GM20431 (cell line): ENCODE results near the gene KLHL41.
"Not testable (repeated sequence)": the region's sequence is repeated elsewhere in the genome, so short reads cannot be mapped to it uniquely, and the experiment has no call there.

Source experiments
- in situ Hi-C: fragments of 300-500 bp; cut with MseI, MboI; formaldehyde crosslinking; loops from one replicate; pipeline ENCODE4 v1.15.0; 2020; ENCODE audit warnings: low sequenced_read_pairs; ENCODE audit not compliant: unreplicated experiment

Gene KLHL41

DNA sequence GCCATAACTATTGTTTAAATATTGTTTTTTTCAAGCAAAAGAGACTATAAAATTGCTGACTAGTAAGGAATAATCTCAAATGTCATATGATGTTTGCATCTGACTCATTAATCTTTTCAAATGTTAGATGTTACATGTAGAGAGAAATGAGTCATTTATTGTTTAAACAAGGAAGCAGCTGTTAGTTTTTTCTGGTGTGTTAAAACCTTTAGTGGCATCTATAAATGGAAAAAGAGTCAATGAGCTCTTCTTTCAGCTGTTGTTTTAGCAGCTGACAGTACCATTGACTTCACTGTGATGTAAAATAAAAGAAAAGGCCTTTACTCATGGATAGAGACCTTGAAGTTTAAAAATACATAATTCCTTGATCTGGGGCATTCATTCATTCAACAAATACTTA lies 1.8 kb upstream of the KLHL41 start:
- in situ Hi-C loops: no loop called here

DNA sequence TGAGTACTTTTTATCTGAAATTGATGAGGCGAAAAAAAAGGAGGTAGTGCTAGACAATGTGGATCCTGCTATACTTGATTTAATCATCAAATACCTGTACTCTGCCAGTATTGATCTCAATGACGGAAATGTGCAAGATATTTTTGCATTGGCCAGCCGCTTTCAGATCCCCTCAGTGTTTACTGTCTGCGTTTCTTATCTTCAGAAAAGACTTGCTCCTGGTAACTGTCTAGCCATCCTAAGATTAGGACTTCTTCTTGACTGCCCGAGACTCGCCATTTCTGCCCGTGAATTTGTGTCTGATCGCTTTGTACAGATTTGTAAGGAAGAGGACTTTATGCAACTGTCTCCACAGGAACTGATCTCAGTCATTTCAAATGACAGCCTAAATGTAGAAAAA lies 453 bp downstream of the KLHL41 start:
- in situ Hi-C loops: no loop called here

DNA sequence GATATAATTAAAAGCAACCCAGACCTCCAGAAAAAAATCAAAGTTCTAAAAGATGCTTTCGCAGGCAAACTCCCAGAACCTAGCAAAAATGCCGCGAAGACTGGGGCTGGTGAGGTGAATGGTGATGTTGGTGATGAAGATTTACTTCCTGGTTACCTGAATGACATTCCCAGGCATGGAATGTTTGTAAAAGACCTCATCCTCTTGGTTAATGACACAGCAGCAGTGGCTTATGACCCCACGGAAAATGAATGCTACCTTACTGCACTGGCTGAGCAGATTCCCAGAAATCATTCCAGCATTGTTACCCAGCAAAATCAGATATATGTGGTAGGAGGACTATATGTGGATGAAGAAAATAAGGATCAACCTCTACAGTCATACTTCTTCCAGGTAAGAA lies 994 bp downstream of the KLHL41 start:
- in situ Hi-C loops: no loop called here

DNA sequence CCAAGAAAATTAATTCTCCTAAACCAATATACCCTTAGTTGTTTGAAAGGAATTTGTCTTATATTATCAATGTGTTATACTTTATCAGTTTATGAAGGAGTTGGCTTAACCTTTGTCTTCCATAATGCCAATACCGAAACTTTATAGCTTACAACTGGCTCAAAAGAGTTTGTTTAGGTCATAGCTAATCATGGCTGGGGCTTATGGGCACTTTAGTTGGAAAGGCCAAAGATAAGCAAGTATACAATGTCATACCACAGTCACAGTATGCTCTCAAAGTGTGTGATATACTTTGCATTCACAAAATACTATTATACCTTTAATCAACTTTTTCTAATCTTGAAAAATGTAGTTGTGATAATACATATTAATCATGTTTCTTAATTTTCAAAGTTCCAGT lies 2.3 kb downstream of the KLHL41 start:
- in situ Hi-C loops: no loop called here

DNA sequence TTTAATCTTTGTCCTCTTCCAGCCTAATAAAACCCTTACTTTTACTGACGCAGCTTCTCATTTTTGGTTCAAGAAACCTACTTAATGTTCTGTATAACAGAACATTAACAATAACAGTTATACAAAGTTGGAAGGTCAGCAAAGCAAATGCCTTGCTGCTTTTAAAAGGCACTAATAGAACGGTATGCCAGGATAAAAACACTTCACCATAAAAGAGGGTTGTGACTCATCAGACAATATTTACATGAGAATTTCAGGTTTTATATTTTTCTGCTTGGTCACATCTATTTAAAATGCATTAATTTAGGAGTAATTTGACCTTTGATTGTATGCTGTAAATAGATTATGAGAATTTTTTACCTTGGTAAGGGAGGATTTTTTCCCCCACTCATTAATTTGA lies 3.0 kb downstream of the KLHL41 start:
- in situ Hi-C loops: no loop called here

DNA sequence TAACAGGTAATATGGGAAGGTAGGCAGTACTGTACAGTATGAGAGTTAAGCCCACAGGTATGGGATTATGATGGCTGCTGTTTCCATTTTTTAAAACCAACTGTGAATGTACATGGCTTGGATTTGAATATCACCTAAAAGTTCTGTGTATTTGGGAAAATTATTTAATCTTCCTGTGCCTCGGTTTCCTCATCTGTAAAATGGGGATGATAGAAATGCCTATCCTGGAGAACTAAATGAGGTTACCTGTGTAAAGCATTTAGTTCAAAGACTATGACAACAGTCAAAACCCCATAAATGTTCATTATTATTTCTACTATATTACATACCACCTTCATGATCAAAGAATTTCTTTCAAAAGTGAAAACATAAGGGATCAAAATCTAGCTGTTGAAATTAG lies 3.6 kb downstream of the KLHL41 start:
- in situ Hi-C loops: no loop called here

DNA sequence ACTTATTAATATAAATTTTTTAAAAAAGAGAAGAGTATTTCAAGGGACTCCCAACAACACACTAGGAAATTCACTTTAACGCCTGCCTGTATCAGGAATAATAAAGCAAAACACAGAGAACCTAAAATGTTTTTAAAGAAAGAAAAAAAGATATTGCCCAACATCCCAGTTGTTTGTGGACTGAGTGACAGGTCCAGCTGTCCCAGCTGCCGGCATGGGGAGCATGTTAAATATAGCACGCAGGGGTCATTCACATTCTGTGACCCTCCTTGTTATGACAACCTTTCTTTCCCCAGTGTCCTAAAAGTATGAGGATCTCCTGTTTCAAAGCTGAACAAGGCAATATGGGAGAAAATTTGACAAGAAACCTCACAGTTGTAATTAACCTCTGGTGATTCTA lies 4.4 kb downstream of the KLHL41 start:
- in situ Hi-C loops: no loop called here

DNA sequence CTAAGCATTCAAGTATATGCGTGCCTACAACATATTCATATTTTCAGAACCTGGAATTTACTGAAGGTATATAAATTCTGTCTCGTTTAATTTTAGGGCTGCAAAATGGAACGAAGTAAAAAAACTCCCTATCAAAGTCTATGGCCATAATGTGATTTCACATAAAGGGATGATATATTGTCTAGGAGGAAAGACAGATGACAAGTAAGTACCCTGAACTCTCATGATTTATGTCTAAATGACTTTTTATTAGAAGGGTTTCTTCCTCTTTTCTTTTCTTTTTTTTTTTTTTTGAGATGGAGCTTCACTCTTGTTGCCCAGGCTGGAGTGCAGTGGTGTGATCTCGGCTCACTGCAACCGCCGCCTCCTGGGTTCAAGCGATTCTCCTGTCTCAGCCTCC lies 5.3 kb downstream of the KLHL41 start:
- in situ Hi-C loops: not testable (repeated sequence)

DNA sequence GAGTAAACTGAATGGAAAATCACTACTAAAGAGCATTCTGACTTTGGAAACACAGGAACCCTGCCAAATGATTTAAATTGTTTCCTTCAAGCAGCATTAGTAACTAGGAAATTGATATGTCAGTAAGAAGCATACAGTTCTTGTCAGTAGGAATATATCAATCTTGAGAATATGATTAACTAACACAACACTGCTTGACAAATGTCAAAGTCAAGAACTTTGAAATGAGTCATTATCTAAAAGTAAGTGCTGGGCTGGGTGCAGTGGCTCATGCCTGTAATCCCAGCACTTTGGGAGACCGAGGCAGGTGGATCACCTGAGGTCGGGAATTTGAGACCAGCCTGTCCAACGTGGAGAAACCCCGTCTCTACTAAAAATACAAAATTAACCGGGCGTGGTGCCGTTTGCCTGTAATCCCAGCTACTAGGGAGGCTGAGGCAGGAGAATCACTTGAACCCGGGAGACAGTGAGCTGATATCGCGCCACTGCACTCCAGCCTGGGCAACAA lies 7.0 kb downstream of the KLHL41 start:
- in situ Hi-C loops: not testable (repeated sequence)

DNA sequence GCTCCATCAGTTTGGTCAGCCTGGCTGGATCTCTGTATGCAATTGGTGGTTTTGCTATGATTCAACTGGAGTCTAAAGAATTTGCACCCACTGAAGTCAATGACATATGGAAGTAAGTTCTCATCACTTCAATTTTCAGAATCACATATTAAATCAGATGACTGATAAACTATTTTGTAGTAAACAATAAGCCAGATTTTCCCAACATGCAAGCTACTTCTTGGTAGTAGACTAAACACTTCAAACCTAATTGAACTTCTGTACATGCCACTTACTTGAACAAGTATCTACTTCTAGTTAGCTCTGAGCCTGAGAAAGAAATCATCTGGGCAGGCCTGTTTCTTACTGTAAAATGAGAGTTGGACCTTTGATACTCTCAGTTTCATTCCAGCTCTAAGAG lies 11.4 kb downstream of the KLHL41 start:
- in situ Hi-C loops: no loop called here

DNA sequence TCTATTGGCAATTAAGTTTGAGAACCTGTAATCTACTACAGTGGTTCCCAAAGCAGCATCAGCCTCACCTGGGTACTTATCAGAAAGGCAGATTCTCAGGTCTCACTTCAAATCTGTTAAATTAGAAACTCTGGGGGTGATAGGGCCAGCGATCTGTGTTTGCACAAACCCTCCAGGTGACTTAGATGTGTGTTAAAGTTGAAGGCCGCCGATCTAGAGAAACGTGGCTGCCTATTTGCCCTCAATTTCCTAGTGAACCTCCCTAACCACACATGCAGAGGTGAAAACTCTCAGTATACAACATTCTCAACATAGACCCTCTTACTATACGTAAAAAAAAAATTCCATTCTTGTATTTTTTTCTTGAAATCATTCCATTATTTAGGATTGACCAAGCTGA lies 14.2 kb downstream of the KLHL41 start:
- in situ Hi-C loops: no loop called here

DNA sequence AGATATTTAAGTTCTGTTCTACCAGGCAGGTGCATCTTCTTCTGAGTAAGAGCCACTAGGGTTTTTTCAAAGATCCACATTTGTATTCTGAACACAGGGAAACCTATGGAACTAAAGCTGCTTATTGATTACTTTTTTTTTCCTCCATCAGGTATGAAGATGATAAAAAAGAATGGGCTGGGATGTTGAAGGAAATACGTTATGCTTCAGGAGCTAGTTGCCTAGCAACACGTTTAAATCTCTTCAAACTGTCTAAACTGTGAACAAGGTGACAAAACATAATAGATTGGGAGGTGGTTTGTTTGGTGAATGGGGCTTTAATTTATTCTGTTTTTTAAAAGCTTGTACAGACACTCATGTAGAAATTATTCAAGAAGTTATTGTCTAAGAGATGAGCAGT lies 15.9 kb downstream of the KLHL41 start:
- in situ Hi-C loops: no loop called here

DNA sequence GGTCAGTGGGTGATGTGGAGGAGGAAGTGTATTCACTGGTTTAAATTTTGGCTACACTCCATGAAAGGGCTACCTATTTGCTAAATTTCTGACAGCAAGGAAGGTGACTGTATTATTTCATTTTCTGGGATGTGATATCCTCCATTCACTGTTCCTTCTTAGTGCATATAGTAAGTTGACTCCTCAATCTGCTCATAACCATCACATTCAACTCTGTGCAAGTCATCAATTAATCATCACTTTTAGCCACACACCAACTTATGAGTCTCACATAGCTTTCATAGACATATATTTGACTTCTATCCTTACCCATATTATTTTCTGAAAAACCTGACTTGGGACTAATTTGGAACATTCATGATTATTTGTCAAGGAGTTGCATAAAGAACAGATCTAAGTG lies 16.9 kb downstream of the KLHL41 start:
- in situ Hi-C loops: no loop called here

DNA sequence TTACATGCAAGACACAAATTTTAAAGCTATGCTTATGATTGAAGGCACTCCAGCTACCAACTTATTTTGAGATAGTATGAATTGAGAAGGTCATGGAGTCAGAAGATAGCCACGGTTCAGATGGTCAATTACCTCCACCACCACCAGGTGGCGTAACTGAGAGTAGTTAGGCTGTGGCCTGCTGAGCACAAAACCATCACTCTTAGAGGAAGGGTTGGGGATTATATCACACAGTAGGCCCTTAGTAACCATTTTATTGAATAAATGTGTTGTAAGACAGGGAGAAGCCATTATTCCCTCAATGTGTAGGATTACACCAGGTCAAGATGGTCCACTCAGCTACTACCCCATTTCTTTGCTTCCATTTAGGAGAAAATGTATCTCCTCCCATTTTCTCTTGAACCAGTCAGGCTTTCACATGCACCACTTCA lies 18.8 kb downstream of the KLHL41 start:
- in situ Hi-C loops: no loop called here

DNA sequence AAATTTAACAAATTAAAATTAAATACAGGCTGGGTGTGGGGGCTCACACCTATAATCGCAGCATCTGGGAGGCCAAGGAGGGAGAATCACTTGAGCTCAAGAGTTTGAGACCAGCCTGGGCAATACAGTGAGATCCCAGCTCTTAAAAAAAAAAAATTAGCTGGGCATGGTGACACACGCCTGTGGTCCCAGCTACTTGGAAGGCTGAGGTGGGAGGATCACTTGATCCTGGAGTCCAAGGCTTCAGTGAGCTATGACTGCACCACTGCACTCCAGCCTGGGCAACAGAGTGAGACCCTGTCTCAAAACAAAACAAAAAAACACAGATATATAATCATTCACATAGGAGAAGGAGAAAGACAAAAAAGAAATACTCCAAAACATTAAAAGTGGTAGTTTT lies 30.0 kb downstream of the KLHL41 start:
- in situ Hi-C loops: not testable (repeated sequence)

DNA sequence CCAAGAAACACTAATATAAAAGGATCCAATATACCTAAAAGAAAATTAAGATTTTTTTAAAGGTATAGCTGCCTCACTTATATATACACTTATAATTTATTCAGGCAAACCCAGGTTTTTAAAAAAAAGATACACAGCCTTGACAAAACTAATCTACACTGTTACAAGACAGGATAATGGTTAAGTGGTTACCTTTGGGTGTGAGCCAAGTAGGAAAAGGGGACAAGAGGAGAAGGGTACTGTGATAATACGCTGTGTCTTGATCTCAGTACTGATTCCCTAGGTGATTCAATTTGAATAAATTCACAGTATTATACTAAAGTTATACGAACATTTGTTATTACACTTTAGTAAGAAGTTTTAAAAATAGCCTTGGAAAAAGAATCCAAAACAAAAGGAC lies 30.6 kb downstream of the KLHL41 start:
- in situ Hi-C loops: no loop called here

DNA sequence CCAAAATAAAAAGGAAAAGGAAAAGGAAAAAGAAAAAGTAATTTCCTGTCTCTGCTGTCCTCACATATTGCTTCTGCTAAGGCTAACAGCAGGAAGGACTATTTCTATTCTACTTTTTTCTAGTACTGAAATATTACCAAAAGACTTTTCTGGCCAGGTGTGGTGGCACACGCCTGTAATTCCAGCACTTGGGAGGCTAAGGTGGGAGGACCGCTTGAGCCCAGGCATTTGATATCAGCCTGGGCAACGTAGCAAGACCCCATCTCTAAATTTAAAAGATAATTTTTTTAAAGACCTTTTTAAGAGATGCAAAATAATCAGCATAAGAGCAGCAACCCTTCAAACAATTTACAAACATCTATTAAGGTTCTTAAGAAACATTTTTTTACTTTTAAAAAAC lies 32.9 kb downstream of the KLHL41 start:
- in situ Hi-C loops: no loop called here

DNA sequence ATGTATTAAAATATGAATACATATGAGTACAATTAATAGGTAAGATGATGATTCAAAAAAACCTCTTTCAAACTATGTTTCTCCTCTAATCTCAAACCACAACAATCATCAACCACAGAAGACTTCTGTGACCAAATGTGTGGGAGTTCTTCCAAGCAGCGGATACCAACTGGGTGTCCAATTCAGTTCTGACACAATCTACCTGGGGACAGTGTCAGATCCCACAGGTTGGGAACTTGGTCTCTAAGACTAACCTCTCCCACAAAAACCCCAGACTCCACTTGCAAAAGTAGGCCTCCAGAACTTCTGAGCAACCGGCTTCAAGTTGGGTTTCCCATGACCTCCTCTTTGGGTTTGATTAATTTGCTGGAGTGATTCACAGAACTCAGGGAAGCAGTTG lies 37.3 kb downstream of the KLHL41 start:
- in situ Hi-C loops: no loop called here

DNA sequence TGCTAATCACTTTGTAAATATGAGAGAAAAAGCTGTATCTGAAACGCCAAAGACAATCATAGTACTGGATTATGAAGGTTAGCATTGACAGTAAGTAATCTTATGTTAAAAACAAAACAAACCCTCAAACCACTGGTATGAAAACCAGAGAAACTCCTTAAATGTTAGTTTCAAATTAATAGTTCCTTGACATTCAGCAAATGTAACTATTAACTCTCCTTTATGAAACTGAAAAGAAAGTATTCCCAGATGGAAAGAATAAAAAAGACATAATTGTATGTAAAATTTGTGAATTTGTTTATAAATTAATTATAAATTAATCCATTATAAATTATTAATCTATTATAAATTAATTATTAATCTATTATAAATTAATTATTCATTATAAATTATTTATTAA lies 51.9 kb downstream of the KLHL41 start:
- in situ Hi-C loops: no loop called here

DNA sequence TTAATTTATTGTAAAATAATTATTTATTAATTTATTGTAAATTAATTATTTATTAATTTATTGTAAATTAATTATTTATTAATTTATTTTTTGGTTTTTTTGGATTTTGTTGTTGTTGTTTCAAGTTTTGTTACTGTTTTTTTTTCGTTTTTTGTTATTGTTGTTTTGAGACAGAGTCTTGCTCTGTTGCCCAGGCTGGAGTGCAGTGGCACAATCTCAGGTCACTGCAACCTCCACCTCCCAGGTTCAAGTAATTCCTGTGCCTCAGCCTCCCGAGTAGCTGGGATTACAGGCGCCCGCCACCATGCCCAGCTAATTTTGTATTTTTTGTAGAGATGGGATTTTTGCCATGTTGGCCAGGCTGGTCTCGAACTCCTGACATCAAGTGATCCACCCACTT lies 52.6 kb downstream of the KLHL41 start:
- in situ Hi-C loops: not testable (repeated sequence)

DNA sequence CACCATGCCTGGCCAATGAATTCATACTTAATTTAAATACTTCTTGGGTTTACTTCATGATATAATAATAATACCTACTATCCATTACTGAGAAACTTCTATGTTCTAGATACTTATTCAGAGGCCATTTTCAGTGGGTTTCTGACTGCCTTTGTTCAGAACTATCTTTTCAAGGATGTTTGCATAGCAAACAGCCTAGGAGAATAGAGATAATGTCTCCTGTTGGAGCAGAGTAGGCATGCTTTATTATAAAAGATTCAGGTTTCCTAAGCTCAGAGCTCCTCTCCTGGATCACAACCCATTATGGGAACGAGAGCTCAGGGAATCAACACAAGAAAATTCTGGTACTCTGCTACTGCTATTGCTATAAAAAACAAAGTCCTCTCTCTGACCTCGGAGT lies 53.0 kb downstream of the KLHL41 start:
- in situ Hi-C loops: no loop called here

DNA sequence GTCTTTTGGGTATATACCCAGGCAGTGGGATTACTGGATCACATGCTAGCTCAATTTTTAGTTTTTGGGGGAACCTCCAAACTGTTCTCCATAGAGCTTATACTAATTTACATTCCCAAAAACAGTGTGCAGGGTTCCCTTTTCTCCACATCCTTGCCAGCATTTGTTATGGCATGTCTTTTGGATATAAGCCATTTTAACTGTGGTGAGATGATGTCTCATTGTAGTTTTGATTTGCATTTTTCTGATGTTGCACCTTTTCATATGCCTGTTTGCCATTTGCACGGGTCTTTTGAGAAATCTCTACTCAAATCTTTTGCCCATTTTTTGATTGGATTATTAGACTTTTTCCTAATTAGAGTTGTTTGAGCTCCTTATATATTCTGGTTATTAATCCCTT lies 56.2 kb downstream of the KLHL41 start:
- in situ Hi-C loops: no loop called here

DNA sequence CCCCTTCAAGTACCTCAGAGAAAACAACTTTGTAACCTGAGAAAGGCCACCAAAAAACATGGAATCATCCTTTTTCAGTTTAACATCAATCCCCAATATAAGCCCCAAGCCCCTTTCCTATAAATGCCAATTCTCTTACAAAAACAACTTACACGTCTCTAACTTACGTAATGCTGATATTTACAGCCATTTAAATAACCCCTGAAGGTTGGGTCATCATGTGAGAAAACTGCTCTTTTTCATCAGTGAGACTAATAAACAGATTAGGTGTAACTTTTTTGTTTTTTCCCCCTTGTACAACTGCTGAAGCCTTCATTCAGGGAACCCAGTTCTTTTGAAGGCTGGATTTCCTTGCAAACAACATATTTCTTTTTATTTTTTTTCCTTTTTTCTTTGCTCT lies 60.4 kb downstream of the KLHL41 start:
- in situ Hi-C loops: no loop called here
